IMR-90 (cell line): ENCODE results near the gene ANGPTL5.

Experiments
- CEBPB ChIP-seq: IDR thresholded peaks from 2 replicates; pipeline ENCODE4 v1.6.1; 2012; ENCODE audit warnings: low read depth, low read length, improper control_type of control experiment
- FOS ChIP-seq: fragments of 150-350 bp; IDR thresholded peaks from 2 replicates; pipeline ENCODE4 v1.6.1; 2016; ENCODE audit warnings: low read depth, low read length
- MAFK ChIP-seq: IDR thresholded peaks from 2 replicates; pipeline ENCODE4 v1.6.1; 2012; ENCODE audit warnings: low read depth, low read length, improper control_type of control experiment
- POLR2A ChIP-seq: IDR thresholded peaks from 2 replicates; pipeline ENCODE4 v1.6.1; 2012; ENCODE audit warnings: mild to moderate bottlenecking, low read depth, low read length
- RAD21 ChIP-seq: IDR thresholded peaks from 2 replicates; pipeline ENCODE4 v1.6.1; 2012; ENCODE audit warnings: low read length, improper control_type of control experiment
- RFX5 ChIP-seq: IDR thresholded peaks from 2 replicates; pipeline ENCODE4 v1.8.0; 2012; ENCODE audit warnings: low read depth, mild to moderate bottlenecking, low read length, moderate library complexity
- TF ChIP-seq, protein P1 (sequence below): conservative IDR thresholded peaks from 2 replicates; pipeline ENCODE4 v1.5.1; 2012; ENCODE audit warnings: mild to moderate bottlenecking, low read depth, low read length, improper control_type of control experiment
- TF ChIP-seq, protein P2 (sequence below): fragments of 150-350 bp; IDR thresholded peaks from 2 replicates; pipeline ENCODE4 v1.6.1; 2016; ENCODE audit warnings: low read depth, mild to moderate bottlenecking, low read length, moderate library complexity, borderline replicate concordance

GRCh38 chr11:101960231-101960630, 43.9 kb upstream of the ANGPTL5 start:
- TF ChIP-seq MAFK (no peak), RAD21 (no peak), POLR2A (no peak), RFX5 (no peak), FOS (no peak), CEBPB (0 out of 2 replicates have a peak, but pooled peaks have one; percentile 13)
- TF ChIP-seq, protein P1, sequence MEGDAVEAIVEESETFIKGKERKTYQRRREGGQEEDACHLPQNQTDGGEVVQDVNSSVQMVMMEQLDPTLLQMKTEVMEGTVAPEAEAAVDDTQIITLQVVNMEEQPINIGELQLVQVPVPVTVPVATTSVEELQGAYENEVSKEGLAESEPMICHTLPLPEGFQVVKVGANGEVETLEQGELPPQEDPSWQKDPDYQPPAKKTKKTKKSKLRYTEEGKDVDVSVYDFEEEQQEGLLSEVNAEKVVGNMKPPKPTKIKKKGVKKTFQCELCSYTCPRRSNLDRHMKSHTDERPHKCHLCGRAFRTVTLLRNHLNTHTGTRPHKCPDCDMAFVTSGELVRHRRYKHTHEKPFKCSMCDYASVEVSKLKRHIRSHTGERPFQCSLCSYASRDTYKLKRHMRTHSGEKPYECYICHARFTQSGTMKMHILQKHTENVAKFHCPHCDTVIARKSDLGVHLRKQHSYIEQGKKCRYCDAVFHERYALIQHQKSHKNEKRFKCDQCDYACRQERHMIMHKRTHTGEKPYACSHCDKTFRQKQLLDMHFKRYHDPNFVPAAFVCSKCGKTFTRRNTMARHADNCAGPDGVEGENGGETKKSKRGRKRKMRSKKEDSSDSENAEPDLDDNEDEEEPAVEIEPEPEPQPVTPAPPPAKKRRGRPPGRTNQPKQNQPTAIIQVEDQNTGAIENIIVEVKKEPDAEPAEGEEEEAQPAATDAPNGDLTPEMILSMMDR = no peak
- TF ChIP-seq, protein P2, sequence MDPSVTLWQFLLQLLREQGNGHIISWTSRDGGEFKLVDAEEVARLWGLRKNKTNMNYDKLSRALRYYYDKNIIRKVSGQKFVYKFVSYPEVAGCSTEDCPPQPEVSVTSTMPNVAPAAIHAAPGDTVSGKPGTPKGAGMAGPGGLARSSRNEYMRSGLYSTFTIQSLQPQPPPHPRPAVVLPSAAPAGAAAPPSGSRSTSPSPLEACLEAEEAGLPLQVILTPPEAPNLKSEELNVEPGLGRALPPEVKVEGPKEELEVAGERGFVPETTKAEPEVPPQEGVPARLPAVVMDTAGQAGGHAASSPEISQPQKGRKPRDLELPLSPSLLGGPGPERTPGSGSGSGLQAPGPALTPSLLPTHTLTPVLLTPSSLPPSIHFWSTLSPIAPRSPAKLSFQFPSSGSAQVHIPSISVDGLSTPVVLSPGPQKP = no peak
